Loucy (cell line): ENCODE measurements around the gene HSPA12A.

Source experiments
- EZH2phosphoT487 ChIP-seq: fragments of 200-600 bp; IDR thresholded peaks from 2 replicates; pipeline ENCODE4 v1.6.1; 2018; ENCODE audit warnings: antibody characterized with exemption, mild to moderate bottlenecking, moderate library complexity, borderline replicate concordance
- TF ChIP-seq, protein P1 (sequence below): fragments of 200-600 bp; sonication (generic); conservative IDR thresholded peaks from 2 replicates; pipeline ENCODE4 v1.5.1; 2014; ENCODE audit warnings: mild to moderate bottlenecking, antibody characterized with exemption, low read length

DNA sequence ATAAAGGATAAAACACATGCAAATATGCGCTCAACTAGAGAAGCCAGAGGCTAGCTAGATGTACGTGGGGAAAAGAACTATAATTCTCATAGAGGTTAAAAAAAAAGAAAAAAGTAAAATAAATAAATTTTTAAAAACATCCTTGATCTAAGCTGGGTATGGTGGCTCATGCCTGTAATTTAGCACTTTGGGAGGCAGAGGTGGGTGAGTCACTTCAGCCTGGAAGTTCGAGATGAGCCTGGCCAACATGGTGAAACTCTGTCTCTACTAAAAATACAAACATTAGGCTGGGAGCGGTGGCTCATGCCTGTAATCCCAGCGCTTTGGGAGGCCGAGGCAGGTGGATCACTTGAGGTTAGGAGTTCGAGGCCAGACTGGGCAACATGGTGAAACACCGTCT is 18.6 kb upstream of the HSPA12A start:
- TF ChIP-seq, protein P1, sequence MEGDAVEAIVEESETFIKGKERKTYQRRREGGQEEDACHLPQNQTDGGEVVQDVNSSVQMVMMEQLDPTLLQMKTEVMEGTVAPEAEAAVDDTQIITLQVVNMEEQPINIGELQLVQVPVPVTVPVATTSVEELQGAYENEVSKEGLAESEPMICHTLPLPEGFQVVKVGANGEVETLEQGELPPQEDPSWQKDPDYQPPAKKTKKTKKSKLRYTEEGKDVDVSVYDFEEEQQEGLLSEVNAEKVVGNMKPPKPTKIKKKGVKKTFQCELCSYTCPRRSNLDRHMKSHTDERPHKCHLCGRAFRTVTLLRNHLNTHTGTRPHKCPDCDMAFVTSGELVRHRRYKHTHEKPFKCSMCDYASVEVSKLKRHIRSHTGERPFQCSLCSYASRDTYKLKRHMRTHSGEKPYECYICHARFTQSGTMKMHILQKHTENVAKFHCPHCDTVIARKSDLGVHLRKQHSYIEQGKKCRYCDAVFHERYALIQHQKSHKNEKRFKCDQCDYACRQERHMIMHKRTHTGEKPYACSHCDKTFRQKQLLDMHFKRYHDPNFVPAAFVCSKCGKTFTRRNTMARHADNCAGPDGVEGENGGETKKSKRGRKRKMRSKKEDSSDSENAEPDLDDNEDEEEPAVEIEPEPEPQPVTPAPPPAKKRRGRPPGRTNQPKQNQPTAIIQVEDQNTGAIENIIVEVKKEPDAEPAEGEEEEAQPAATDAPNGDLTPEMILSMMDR: no peak
- TF ChIP-seq EZH2phosphoT487: no peak
